ENCODE measurements around the gene KMT2B.

KMT2B gene

DNA sequence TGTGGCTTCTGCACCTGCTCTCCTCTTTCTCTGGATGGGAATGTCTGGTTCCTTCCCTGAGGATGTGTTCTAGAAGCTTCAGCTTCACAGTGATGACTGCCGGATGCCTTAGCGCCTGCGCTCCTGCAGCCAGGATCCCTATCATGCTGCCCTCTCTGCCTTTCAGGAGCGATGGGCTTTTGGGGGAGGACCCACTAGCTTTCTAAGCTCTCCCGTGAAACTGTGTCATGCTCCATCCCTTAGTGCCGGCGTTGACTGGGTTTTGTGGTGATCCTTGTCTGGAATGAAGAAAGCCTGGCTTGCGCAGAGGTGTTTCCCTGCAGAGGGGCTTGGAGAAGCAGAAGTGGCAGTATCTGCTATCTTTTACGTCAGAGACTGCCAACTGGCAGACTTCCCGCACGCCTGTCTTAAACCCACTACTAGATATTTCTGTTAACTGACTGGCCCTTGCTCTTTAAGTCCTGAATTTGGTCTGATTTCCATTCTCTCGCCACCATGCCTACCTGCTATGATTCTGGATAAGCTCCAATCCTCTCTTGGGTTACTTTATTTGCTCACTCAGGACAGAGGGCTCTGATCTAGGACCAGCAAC is 3.8 kb upstream of the KMT2B start:
- Histone ChIP-seq H3K9me3 (ENCODE audit: insufficient read depth, low read depth, low read length) (no peaks in the 10 kb centered on the region), H3K27me3 (ENCODE audit: insufficient read depth, low read length) (peaks cover 4% of the 10 kb centered on the region; the same call in 1 of the 2 replicates), H3K36me3 (ENCODE audit: insufficient read depth, low read length) (no peaks in the 10 kb centered on the region), H3K4me3 (ENCODE audit: low read length) (no peak overlapping the region), H3K27ac (ENCODE audit: low read depth, low read length) (no peak overlapping the region), H3K4me1 (ENCODE audit: insufficient read depth, low read length) (peaks cover 23% of the 10 kb centered on the region), H3K9ac (ENCODE audit: low read depth, low read length) (no peak overlapping the region)
- WGBS: 89% methylated on average over 12 of the region's 12 CpGs

GRCh38 chr19:35714601-35715354 is 3.0 kb upstream of the KMT2B start:
- H3K27me3 ChIP-seq (ENCODE audit: insufficient read depth, low read length): peaks cover 4% of the 10 kb centered on the region; the same call in 1 of the 2 replicates
- no peak overlapping the region for H3K27ac ChIP-seq (ENCODE audit: low read depth, low read length)
- H3K9ac ChIP-seq (ENCODE audit: low read depth, low read length): peak overlapping the region; percentile 27; the same call in 1 of the 2 replicates
- no peaks in the 10 kb centered on the region for H3K36me3 ChIP-seq (ENCODE audit: insufficient read depth, low read length)
- peak overlapping the region; percentile 78; the same call in 1 of the 2 replicates for H3K4me3 ChIP-seq (ENCODE audit: low read length)
- 62% methylated on average over 14 of the region's 14 CpGs for WGBS
- peaks cover 26% of the 10 kb centered on the region for H3K4me1 ChIP-seq (ENCODE audit: insufficient read depth, low read length)
- no peaks in the 10 kb centered on the region for H3K9me3 ChIP-seq (ENCODE audit: insufficient read depth, low read depth, low read length)

GRCh38 chr19:35715355-35715809 is 2.4 kb upstream of the KMT2B start:
- Histone ChIP-seq H3K27ac (ENCODE audit: low read depth, low read length) (no peak overlapping the region), H3K4me1 (ENCODE audit: insufficient read depth, low read length) (peaks cover 26% of the 10 kb centered on the region), H3K9me3 (ENCODE audit: insufficient read depth, low read depth, low read length) (no peaks in the 10 kb centered on the region), H3K36me3 (ENCODE audit: insufficient read depth, low read length) (peaks cover 6% of the 10 kb centered on the region), H3K9ac (ENCODE audit: low read depth, low read length) (peak overlapping the region; percentile 81; the same call in 1 of the 2 replicates), H3K27me3 (ENCODE audit: insufficient read depth, low read length) (peaks cover 4% of the 10 kb centered on the region; the same call in 1 of the 2 replicates), H3K4me3 (ENCODE audit: low read length) (peak overlapping the region; percentile 78)
- 77% methylated on average over 7 of the region's 7 CpGs for WGBS

DNA sequence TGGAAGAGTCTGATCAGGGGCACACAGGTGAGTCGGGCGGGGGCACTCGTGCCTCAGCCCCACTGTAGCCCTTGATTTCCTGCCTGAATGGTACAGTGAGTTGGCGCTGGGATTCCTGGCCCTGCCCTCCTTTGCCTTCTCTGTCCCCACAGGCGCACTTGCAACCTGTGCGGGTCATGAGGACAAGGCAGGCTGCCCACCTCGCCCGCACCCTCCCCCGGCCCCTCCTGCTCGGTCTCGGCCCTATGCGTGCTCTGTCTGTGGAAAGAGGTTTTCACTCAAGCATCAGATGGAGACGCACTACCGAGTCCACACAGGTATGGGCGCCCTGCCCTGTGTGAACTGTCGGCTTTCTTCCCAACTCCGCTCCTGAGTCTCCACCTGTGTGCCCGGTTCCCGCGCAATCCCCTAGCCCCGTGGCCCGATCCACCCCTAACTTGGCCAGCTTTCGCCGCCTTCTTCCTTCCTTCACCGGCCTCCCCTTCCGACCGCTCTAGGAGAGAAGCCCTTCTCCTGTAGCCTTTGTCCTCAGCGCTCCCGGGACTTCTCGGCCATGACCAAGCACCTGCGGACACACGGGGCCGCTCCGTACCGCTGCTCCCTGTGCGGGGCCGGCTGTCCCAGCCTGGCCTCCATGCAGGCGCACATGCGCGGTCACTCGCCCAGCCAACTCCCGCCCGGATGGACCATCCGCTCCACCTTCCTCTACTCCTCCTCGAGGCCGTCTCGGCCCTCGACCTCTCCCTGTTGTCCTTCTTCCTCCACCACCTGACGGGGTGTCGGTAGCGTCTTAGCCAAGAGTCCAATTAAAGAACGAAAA is 1.6 kb upstream of the KMT2B start:
- no peaks in the 10 kb centered on the region for H3K9me3 ChIP-seq (ENCODE audit: insufficient read depth, low read depth, low read length)
- H3K27ac ChIP-seq (ENCODE audit: low read depth, low read length): peak overlapping the region; percentile 77
- peak overlapping the region; percentile 81 for H3K9ac ChIP-seq (ENCODE audit: low read depth, low read length)
- peaks cover 11% of the 10 kb centered on the region for H3K36me3 ChIP-seq (ENCODE audit: insufficient read depth, low read length)
- H3K4me1 ChIP-seq (ENCODE audit: insufficient read depth, low read length): peaks cover 21% of the 10 kb centered on the region
- peaks cover 4% of the 10 kb centered on the region; the same call in 1 of the 2 replicates for H3K27me3 ChIP-seq (ENCODE audit: insufficient read depth, low read length)
- whole genome bisulfite sequencing: 4% methylated on average over 52 of the region's 52 CpGs
- peak overlapping the region; percentile 78 for H3K4me3 ChIP-seq (ENCODE audit: low read length)

GRCh38 chr19:35716801-35717664 is 770 bp upstream of the KMT2B start:
- H3K27ac ChIP-seq (ENCODE audit: low read depth, low read length): peak overlapping the region; percentile 94
- H3K4me3 ChIP-seq (ENCODE audit: low read length): peak overlapping the region; percentile 78
- H3K36me3 ChIP-seq (ENCODE audit: insufficient read depth, low read length): peaks cover 19% of the 10 kb centered on the region
- H3K9me3 ChIP-seq (ENCODE audit: insufficient read depth, low read depth, low read length): no peaks in the 10 kb centered on the region
- H3K27me3 ChIP-seq (ENCODE audit: insufficient read depth, low read length): peaks cover 4% of the 10 kb centered on the region; the same call in 1 of the 2 replicates
- peaks cover 21% of the 10 kb centered on the region for H3K4me1 ChIP-seq (ENCODE audit: insufficient read depth, low read length)
- under 1% methylated on average over 76 of the region's 77 CpGs for WGBS
- peak overlapping the region; percentile 81 for H3K9ac ChIP-seq (ENCODE audit: low read depth, low read length)

GRCh38 chr19:35718345-35719041 is 690 bp downstream of the KMT2B start:
- Histone ChIP-seq H3K27me3 (ENCODE audit: insufficient read depth, low read length) (peaks cover 4% of the 10 kb centered on the region; the same call in 1 of the 2 replicates), H3K27ac (ENCODE audit: low read depth, low read length) (peak overlapping the region; percentile 72; the same call in 1 of the 2 replicates), H3K36me3 (ENCODE audit: insufficient read depth, low read length) (peaks cover 34% of the 10 kb centered on the region), H3K9me3 (ENCODE audit: insufficient read depth, low read depth, low read length) (no peaks in the 10 kb centered on the region), H3K4me3 (ENCODE audit: low read length) (peak overlapping the region; percentile 94), H3K4me1 (ENCODE audit: insufficient read depth, low read length) (peaks cover 21% of the 10 kb centered on the region), H3K9ac (ENCODE audit: low read depth, low read length) (peak overlapping the region; percentile 78)
- WGBS: 3% methylated on average over 42 of the region's 42 CpGs

DNA sequence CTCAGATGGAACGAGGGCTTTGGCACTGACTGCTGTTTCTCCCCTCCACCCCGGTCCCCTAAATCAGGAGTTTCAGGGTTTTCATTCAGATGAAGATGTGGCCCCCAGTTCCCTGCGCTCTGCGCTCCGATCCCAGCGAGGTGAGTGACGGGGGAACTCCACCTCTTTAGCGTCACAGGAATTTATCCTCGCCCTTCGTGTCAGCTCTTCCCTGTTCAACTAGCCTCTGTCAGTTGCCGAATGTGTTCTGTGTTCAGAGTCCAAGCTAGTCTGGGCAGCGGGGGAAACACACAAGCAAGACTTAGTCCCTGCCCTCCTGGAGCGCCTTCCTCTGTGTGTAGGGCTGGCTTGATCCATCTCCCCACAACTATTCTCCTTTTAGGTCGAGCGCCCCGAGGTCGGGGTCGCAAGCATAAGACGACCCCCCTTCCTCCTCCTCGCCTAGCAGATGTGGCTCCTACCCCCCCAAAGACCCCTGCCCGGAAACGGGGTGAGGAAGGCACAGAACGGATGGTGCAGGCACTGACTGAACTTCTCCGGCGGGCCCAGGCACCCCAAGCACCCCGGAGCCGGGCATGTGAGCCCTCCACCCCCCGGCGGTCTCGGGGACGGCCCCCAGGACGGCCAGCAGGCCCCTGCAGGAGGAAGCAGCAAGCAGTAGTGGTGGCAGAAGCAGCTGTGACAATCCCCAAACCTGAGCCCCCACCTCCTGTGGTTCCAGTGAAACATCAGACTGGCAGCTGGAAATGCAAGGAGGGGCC is 1.8 kb downstream of the KMT2B start:
- H3K9ac ChIP-seq (ENCODE audit: low read depth, low read length): no peak overlapping the region
- 95% methylated on average over 32 of the region's 32 CpGs for WGBS
- no peak overlapping the region for H3K27ac ChIP-seq (ENCODE audit: low read depth, low read length)
- H3K4me1 ChIP-seq (ENCODE audit: insufficient read depth, low read length): peaks cover 18% of the 10 kb centered on the region
- peak overlapping the region; percentile 94 for H3K4me3 ChIP-seq (ENCODE audit: low read length)
- H3K9me3 ChIP-seq (ENCODE audit: insufficient read depth, low read depth, low read length): no peaks in the 10 kb centered on the region
- peaks cover 45% of the 10 kb centered on the region for H3K36me3 ChIP-seq (ENCODE audit: insufficient read depth, low read length)
- H3K27me3 ChIP-seq (ENCODE audit: insufficient read depth, low read length): peaks cover 4% of the 10 kb centered on the region; the same call in 1 of the 2 replicates

DNA sequence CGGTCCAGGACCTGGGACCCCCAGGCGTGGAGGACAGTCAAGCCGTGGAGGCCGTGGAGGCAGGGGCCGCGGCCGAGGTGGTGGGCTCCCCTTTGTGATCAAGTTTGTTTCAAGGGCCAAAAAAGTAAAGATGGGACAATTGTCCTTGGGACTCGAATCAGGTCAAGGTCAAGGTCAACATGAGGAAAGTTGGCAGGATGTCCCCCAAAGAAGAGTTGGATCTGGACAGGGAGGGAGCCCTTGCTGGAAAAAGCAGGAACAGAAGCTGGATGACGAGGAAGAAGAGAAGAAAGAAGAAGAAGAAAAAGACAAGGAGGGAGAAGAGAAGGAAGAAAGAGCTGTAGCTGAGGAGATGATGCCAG is 2.3 kb downstream of the KMT2B start:
- H3K9ac ChIP-seq (ENCODE audit: low read depth, low read length): no peak overlapping the region
- no peak overlapping the region for H3K4me3 ChIP-seq (ENCODE audit: low read length)
- H3K36me3 ChIP-seq (ENCODE audit: insufficient read depth, low read length): peaks cover 50% of the 10 kb centered on the region

DNA sequence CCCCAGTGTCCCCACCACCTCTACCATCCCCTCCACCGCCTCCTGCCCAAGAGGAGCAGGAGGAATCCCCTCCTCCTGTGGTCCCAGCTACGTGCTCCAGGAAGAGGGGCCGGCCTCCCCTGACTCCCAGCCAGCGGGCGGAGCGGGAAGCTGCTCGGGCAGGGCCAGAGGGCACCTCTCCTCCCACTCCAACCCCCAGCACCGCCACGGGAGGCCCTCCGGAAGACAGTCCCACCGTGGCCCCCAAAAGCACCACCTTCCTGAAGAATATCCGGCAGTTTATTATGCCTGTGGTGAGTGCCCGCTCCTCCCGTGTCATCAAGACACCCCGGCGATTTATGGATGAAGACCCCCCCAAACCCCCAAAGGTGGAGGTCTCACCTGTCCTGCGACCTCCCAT is 2.8 kb downstream of the KMT2B start:
- Histone ChIP-seq H3K9me3 (ENCODE audit: insufficient read depth, low read depth, low read length) (no peaks in the 10 kb centered on the region), H3K27me3 (ENCODE audit: insufficient read depth, low read length) (no peaks in the 10 kb centered on the region), H3K36me3 (ENCODE audit: insufficient read depth, low read length) (peaks cover 55% of the 10 kb centered on the region), H3K4me3 (ENCODE audit: low read length) (no peak overlapping the region), H3K9ac (ENCODE audit: low read depth, low read length) (no peak overlapping the region), H3K27ac (ENCODE audit: low read depth, low read length) (no peak overlapping the region), H3K4me1 (ENCODE audit: insufficient read depth, low read length) (peaks cover 7% of the 10 kb centered on the region)
- WGBS: 94% methylated on average over 17 of the region's 17 CpGs

More for the DNA sequence above, 2.3 kb downstream of the KMT2B start:
- peaks cover 12% of the 10 kb centered on the region for H3K4me1 ChIP-seq (ENCODE audit: insufficient read depth, low read length)
- 95% methylated on average over 9 of the region's 9 CpGs for WGBS
- no peaks in the 10 kb centered on the region for H3K9me3 ChIP-seq (ENCODE audit: insufficient read depth, low read depth, low read length)
- peaks cover 2% of the 10 kb centered on the region; the same call in 1 of the 2 replicates for H3K27me3 ChIP-seq (ENCODE audit: insufficient read depth, low read length)
- no peak overlapping the region for H3K27ac ChIP-seq (ENCODE audit: low read depth, low read length)

Measured in HUES64 (cell line).